Fibroblast of peridontal ligament (primary cell): ENCODE data around the gene ROBO3.

Source experiments
- DNase-seq: peaks from one replicate; pipeline ENCODE4 v3.0.0-alpha.2; 2010; ENCODE audit errors: extremely low read depth

ROBO3 gene

GRCh38 chr11:124920356-124920755, 55.1 kb downstream of the ROBO3 start:
- no peak for DNase-seq

DNA sequence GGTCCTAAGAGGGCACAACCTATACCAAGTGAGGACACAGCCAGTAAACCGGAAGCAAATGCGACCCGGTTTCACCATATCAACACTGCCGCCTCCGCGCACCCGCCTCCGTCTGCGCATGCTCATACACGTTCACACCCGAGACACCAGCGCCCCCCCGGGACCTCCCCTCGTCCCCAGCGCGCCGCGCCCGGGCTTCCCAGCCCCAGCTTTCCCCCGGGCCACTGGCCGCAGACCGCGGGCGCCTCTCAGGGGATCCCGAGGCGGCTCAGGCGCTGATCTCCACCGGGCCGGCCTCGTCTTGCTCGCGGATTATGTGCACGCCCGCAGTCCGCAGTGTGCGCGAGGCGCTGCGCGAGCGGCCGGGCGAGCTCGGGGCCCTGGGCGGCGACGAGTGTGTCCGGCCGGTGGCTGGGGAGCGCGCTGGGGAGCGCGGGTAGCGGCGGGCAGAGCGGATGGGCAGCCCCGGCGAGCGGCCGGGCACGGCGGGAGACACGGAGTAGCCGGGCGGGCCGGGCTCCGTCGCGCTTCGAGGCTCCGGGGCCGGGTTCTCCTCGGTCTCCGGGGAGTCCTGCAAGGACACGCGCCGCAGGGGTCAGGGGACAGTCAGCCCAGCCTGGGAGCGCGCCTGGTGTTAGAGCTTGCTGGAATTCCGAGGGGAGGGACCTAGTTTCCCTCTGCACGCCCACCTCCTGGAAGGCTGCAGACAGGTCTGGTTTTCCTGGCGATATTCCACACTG, 55.8 kb downstream of the ROBO3 start:
- peak; percentile 43 for DNase-seq

- no peak for DNase-seq
These were observed 57.6 kb downstream of the ROBO3 start for GRCh38 chr11:124922831-124923230.

GRCh38 chr11:124923296-124923695, 58.1 kb downstream of the ROBO3 start:
- no peak for DNase-seq

DNA sequence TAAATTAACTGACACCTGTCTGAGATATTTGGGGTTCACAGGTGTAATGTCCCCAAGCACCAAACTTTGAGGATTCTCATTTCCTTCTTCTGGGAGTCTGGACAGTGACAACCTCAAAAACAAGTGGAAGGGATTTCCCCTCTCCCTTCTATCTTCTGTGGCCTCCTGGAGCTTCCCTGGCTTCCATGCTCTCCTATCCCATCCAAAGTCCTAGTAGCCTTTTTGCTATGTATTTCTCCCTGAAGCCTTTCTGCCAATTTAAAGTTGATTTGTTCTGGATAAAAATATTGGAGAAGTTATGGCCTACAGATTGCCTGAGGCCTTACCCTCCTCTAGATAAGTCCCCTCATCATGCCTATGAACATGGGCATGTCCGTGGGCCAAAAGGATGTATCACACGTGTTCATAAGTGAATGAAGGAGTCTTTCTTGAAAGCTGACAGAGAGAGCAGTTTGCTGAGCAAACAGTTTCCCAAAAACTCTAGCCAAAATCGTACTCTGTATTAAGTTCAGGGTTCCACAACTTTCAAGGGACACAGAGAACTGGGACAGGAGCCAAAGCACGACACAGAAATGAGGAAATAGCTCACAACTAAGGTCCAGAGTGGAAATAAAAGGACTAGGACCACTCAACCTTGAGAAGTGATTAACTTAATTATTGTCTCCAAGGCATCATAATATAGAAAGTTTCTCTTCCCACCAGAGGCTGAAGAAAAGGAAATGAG, 63.9 kb downstream of the ROBO3 start:
- DNase-seq: no peak

- no peak for DNase-seq
These were observed 65.6 kb downstream of the ROBO3 start for GRCh38 chr11:124930799-124931198.
